Transverse colon (tissue), 4 donors: ENCODE measurements around the gene HOXB13. TPM values are rescaled to one million over a fixed set of nuclear protein-coding genes. Genes with fewer than 3 reads are reported as not detected.

Experiments
- DNase-seq: peaks from one replicate; pipeline ENCODE4 v3.0.0-alpha.2; 2019
- H3K27ac ChIP-seq, 4 donors: fragments of 200-600 bp; sonication (generic); 2 replicates each; pipeline ENCODE4 v1.5.1; 2016 to 2018; ENCODE audit warnings: inconsistent platforms in 4 of 4
- H3K27me3 ChIP-seq: fragments of 200-600 bp; sonication (generic); 2 replicates; pipeline ENCODE4 v1.5.1; 2017; ENCODE audit warnings: inconsistent platforms
- H3K36me3 ChIP-seq, 4 donors: fragments of 200-600 bp; sonication (generic); 2 replicates each; pipeline ENCODE4 v1.5.1; 2017 to 2019; ENCODE audit warnings: inconsistent platforms in 4 of 4
- H3K4me1 ChIP-seq, 4 donors: fragments of 200-600 bp; sonication (generic); 2 replicates each; pipeline ENCODE4 v1.5.1; 2017 to 2020; ENCODE audit warnings: inconsistent platforms in 4 of 4
- H3K4me3 ChIP-seq, 4 donors: fragments of 200-600 bp; sonication (generic); 1 replicate in 1 of 4; 2 replicates in 3 of 4; pipeline versions ENCODE4 v1.5.1 to v1.6.1; 2017 to 2019; ENCODE audit warnings: inconsistent platforms in 4 of 4
- H3K9me3 ChIP-seq, 2 donors: fragments of 200-600 bp; sonication (generic); 2 replicates each; pipeline ENCODE4 v1.5.1; 2017 to 2019; ENCODE audit warnings: inconsistent platforms in 2 of 2
- CTCF ChIP-seq, 5 experiments: fragments of 200-600 bp in 3 of 5; fragments of 450-650 bp in 2 of 5; sonication (generic) in 3 of 5; IDR thresholded peaks; 1 replicate in 2 of 5; 2 replicates in 3 of 5; pipeline ENCODE4 v1.5.1; 2016 to 2017; ENCODE audit warnings: antibody characterized with exemption in 5 of 5, inconsistent platforms in 3 of 5, mild to moderate bottlenecking in 2 of 5, moderate library complexity in 1 of 5
- EP300 ChIP-seq: sonication (generic); formaldehyde crosslinking; IDR thresholded peaks from one replicate; pipeline ENCODE4 v1.6.1; 2017; ENCODE audit warnings: antibody characterized with exemption, low read depth
- POLR2A ChIP-seq: fragments of 450-650 bp; IDR thresholded peaks from one replicate; pipeline ENCODE4 v1.6.1; 2016; ENCODE audit warnings: antibody characterized with exemption, mild to moderate bottlenecking, moderate library complexity
- POLR2AphosphoS5 ChIP-seq, 3 donors: sonication (generic); formaldehyde crosslinking; IDR thresholded peaks; one replicate each; pipeline ENCODE4 v1.6.1; 2016; ENCODE audit warnings: antibody characterized with exemption in 3 of 3
- WGBS, 2 donors: methylation state at CpG; one replicate each; pipeline ENCODE4 v1.1.5; 2018; ENCODE audit warnings: low coverage in 1 of 2; 5-methylcytosine and 5-hydroxymethylcytosine counted together
- in situ Hi-C, 4 donors: fragments of 200-750 bp; cut with MboI; loops; one replicate each; pipeline versions ENCODE4 v1.15.0 to v1.15.1; 2017; ENCODE audit warnings: low sequenced_read_pairs in 3 of 4, low pct_ligation_motif_present in 1 of 4, low pct_unique_long_range_greater_than_20kb in 1 of 4
- intact Hi-C: fragments of 100-400 bp; cut with DNase I; formaldehyde crosslinking; loops from one replicate; pipeline ENCODE4 v1.15.1; 2023; ENCODE audit warnings: low total_unique reads
- total RNA-seq, 4 donors: library from RNA; depleted of rRNA; stranded (reverse); fragments of >200 nt; gene quantifications; one replicate each; pipeline ENCODE4 v1.1.0, GENCODE V29; 2016

HOXB13 gene
- total RNA-seq, 4 donors from 2014 or later: 1.2 to 5.7 (median 3.5) TPM

- Histone ChIP-seq H3K27ac (no peak overlapping the region), H3K9me3 (no peaks in the 10 kb centered on the region), H3K4me1 (peaks cover 0 to 30% (median 12%) of the 10 kb centered on the region in 4 donors), H3K4me3 (no peak overlapping the region), H3K27me3 (peaks cover 100% of the 10 kb centered on the region), H3K36me3 (no peaks in the 10 kb centered on the region)
- DNase-seq: no peak
- intact Hi-C loops: no loop called here
- 9% methylated on average over 3 of the region's 3 CpGs; no CpG with 5 or more reads in 1 of the 2 donors for WGBS, 2 donors
- TF ChIP-seq CTCF (IDR thresholded peaks at IDR 0.05) (no peak), POLR2AphosphoS5 (IDR thresholded peaks at IDR 0.05) (no peak), POLR2A (no peak), EP300 (no peak)
- in situ Hi-C loops: no loop called here
These were observed 22.6 kb upstream of the HOXB13 start for GRCh38 chr17:48751172-48751571.

GRCh38 chr17:48749621-48750553, 21.3 kb upstream of the HOXB13 start:
- TF ChIP-seq POLR2A: no peak
- no peak for TF ChIP-seq EP300
- no peak for TF ChIP-seq POLR2AphosphoS5 (IDR thresholded peaks at IDR 0.05)
- no peak for TF ChIP-seq CTCF (IDR thresholded peaks at IDR 0.05)
- H3K4me3 ChIP-seq: no peak overlapping the region
- H3K27ac ChIP-seq: no peak overlapping the region
- H3K4me1 ChIP-seq: peaks cover 0 to 22% (median 9%) of the 10 kb centered on the region in 4 donors
- intact Hi-C loops (no loop called here), in situ Hi-C loops (no loop called here)
- no peaks in the 10 kb centered on the region for H3K9me3 ChIP-seq
- DNase-seq: no peak
- WGBS, 2 donors: 18% methylated on average over 29 of the region's 32 CpGs; no CpG with 5 or more reads in 1 of the 2 donors
- H3K27me3 ChIP-seq: peaks cover 100% of the 10 kb centered on the region
- no peaks in the 10 kb centered on the region for H3K36me3 ChIP-seq

- peaks cover 0 to 13% (median 4%) of the 10 kb centered on the region in 4 donors for H3K4me1 ChIP-seq
- H3K27me3 ChIP-seq: peaks cover 100% of the 10 kb centered on the region
- intact Hi-C loops: no loop called here
- no peaks in the 10 kb centered on the region for H3K36me3 ChIP-seq
- no peaks in the 10 kb centered on the region for H3K9me3 ChIP-seq
- WGBS, 2 donors: 28 to 37% methylated on average over 16 of the region's 16 CpGs
- H3K27ac ChIP-seq: no peak overlapping the region
- TF ChIP-seq EP300 (no peak), POLR2AphosphoS5 (IDR thresholded peaks at IDR 0.05) (peak in 1 of 3 donors; percentile 9)
- DNase-seq: no peak
- in situ Hi-C loops: no loop called here
- H3K4me3 ChIP-seq: no peak overlapping the region
These were observed 20.4 kb upstream of the HOXB13 start for GRCh38 chr17:48748718-48749566.

GRCh38 chr17:48747445-48748363, 19.2 kb upstream of the HOXB13 start:
- peaks cover 100% of the 10 kb centered on the region for H3K27me3 ChIP-seq
- in situ Hi-C loops (no loop called here), intact Hi-C loops (no loop called here)
- no peak overlapping the region for H3K27ac ChIP-seq
- H3K9me3 ChIP-seq: no peaks in the 10 kb centered on the region
- H3K4me3 ChIP-seq: no peak overlapping the region
- no peaks in the 10 kb centered on the region for H3K36me3 ChIP-seq
- TF ChIP-seq POLR2A (no peak), EP300 (no peak), CTCF (IDR thresholded peaks at IDR 0.05) (no peak), POLR2AphosphoS5 (IDR thresholded peaks at IDR 0.05) (no peak)
- WGBS, 2 donors: 9 to 25% methylated on average over 6 to 49 of the region's 53 CpGs
- peaks cover 0 to 6% (median 3%) of the 10 kb centered on the region in 4 donors for H3K4me1 ChIP-seq
- no peak for DNase-seq
